GM12801 (cell line): ENCODE measurements around the gene HLA-DQB2.

Source experiments
- TF ChIP-seq, protein P1 (sequence below): IDR thresholded peaks from one replicate; pipeline ENCODE4 v1.5.1; 2011; ENCODE audit warnings: control low read depth; ENCODE audit not compliant: insufficient read length; ENCODE audit errors: extremely low read depth

HLA-DQB2 gene

DNA sequence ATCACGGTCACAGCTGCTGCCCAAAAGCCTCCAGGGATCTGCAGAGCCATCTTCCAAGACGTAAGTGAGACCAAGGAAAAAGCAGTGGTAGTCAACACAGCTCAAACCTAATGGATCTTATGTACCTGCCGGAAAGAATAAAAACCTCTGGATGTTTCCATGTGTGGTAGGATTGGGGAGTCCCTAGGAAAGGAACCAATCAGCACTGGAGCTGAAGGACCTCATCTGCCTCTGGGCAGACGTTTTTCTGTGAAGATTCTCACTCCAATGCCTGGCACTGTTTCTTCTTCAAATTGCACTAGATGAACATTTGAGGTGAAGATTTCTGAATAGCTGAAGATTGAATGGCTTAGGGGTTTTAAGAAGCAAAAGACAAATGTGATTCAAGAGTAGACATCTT lies at the start of gene HLA-DQB2:
TSS of gene HLA-DQB2 (minus strand) at position 112 of the 400 bp plus-strand sequence. CDS start at position 50, 62 bp downstream.
- TF ChIP-seq, protein P1, sequence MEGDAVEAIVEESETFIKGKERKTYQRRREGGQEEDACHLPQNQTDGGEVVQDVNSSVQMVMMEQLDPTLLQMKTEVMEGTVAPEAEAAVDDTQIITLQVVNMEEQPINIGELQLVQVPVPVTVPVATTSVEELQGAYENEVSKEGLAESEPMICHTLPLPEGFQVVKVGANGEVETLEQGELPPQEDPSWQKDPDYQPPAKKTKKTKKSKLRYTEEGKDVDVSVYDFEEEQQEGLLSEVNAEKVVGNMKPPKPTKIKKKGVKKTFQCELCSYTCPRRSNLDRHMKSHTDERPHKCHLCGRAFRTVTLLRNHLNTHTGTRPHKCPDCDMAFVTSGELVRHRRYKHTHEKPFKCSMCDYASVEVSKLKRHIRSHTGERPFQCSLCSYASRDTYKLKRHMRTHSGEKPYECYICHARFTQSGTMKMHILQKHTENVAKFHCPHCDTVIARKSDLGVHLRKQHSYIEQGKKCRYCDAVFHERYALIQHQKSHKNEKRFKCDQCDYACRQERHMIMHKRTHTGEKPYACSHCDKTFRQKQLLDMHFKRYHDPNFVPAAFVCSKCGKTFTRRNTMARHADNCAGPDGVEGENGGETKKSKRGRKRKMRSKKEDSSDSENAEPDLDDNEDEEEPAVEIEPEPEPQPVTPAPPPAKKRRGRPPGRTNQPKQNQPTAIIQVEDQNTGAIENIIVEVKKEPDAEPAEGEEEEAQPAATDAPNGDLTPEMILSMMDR = no peak

DNA sequence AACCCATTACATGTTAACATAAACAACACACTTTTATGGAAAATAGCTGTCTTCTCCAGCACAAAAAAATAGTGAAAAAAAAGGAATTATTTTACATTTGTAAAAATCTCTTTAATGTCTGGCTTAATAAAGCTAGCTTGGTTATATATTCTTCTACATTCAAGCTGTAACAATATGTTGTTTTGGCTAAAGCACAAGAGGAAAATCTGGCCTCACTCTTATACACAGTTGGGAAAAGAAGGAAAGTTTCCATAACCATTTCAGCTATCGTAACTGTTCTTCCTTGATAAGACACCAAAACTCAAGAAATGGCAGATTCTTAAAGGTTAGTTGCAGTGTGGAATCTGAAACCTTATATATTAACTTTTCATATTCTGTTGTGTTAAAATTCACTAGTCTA lies 45.8 kb upstream of the HLA-DQB2 start:
- TF ChIP-seq, protein P1 = no peak

DNA sequence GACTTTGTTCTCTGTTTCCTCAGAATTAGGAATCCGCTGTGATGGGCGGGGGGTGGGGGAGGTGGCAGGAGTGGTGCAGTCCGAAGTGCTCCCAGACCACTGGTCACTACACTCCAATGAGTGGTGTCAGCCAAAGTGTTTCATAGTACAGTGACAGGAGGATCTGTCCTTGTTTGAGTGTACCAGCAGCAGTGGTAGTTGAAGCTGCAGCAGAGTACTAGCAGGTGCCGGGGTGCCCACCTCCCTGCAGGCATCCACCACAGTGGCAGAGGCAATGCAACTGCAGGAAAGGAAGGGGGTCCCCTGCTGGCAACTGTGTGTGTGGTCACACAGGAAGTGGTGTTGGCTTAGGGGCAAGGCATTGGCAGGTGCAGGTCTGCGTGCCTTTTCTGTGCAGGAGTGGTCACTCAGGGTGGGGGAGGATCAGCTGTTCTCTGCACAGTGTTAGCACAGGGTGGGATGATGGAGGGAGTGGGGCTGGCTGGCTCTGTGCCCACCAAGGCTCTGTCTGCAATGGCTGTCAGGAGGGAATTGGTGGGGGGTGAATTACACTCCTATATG lies 43.8 kb upstream of the HLA-DQB2 start:
- TF ChIP-seq, protein P1 = no peak

DNA sequence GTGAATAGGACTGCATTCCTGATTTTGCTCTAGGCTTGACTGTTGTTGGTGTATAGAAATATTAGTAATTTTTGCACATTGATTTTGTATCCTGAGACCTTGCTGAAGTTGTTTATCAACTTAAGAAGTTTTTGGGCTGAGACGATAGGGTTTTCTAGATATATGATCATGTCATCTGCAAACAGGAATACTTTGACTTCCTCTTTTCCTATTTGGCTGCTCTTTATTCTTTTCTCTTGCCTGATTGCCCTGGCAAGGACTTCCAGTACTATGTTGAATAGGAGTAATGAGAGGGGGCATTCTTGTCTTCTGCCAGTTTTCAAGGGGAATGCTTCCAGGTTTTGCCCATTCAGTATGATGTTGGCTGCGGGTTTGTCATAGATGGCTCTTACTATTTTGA lies 40.1 kb upstream of the HLA-DQB2 start:
- TF ChIP-seq, protein P1 = no peak

DNA sequence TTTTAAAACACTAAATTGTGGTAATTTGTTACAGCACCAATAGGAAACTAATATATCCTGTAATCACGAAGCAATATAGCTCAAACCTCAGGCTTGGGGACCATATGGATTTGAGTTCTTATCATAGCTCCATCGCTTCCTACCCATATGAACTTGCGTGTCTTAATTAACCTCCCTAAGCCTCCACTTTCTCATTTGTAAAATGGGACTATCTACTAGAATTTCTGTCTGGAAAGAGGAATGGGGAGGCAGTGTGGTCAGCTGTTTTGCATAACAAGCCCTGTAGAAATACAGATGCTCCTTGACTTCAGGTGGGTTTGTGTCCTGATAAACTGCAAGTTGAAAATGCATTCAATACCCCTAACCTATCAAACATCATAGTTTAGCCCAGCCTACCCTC lies 36.4 kb upstream of the HLA-DQB2 start:
- TF ChIP-seq, protein P1 = no peak

DNA sequence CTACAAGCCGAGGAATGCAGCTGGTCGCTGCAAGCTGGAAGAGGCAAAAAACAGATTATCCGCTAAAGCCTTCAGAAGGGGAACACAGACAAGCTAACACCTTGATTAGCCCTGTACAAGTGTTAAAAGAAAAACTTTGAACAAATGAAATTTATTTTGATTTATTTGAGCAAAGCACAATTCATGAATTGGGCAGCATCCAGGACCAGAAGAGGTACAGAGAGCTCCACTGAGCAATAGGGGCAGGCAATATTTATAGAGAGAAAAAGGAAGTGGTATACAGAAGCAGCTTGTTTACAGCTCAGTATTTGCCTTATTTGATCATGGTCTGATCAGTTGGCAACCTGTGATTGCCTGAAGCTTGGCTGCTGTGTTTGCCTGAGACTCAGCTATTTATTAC lies 35.8 kb upstream of the HLA-DQB2 start:
- TF ChIP-seq, protein P1 = no peak

DNA sequence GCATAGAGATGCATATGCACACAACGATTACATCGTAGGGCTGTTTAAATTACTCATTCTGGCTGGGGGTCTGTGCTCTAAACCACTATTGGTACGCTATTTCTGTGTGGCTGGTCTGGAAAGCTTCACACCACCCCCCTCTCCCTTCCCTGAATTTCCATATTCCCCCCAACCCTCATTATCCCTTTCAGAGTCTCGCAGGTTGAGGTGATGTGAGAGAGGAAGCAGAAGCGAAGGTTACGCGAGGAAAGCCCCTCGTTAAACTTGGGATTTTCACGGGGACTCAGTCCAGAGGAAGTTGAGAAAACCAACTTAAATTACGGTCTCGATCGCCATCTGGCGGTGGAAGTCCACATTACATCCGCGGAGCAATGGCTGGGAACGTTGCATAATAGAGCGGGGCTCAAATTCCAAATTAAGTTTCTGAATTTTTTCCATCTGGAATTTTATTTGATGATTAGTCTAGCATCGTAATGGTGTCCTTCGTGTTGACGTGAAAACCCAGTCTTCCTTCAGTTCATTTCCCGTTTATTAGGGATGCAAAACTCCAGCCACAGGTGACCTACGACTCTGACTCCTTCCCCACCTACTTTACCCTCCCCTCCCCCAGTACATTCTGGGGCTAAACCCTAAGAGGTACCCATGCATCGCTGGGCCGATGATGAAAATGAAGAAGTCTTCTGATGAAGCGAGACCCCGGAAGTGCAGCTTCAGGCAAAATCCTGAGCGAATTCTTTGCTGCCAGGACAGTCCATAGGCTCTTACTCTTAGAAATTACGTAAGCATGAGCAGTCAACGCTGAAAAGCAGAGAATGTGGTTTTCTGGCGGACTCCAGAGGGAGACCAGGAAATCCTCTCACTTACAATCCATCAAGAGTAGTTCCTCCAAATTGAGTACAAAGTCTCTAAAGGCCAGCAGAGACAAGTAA lies 33.8 kb upstream of the HLA-DQB2 start:
- TF ChIP-seq, protein P1 = no peak
